PC-3 (cell line): ENCODE data around the gene CBX7. TPM values are rescaled to one million over a fixed set of nuclear protein-coding genes. Genes with fewer than 3 reads are reported as not detected.

Experiments used
- ATAC-seq: fragments of 200-7000 bp; cut with Tn5 transposase; 2 replicates; pipeline ENCODE4 v1.9.1; 2020; ENCODE audit warnings: mild to moderate bottlenecking, moderate library complexity
- BruUV-seq: library from RNA; stranded (reverse); fragments of 400-500 nt; replicated peaks from 2 replicates; lab custom pipeline; 2021; lab: Mats Ljungman, UMichigan
- CTCF ChIA-PET: fragments of 300-600 bp; sonication (Branson Sonifier 250); formaldehyde crosslinking; loops from one replicate; lab custom pipeline; 2022; ENCODE audit warnings: antibody characterized with exemption; lab: Charles Lee
- POLR2A ChIA-PET: fragments of 300-600 bp; sonication (Branson Sonifier 250); formaldehyde crosslinking; loops from one replicate; lab custom pipeline; 2022; ENCODE audit warnings: antibody characterized with exemption; ENCODE audit not compliant: unreplicated experiment; lab: Charles Lee
- DNase-seq: peaks from one replicate; pipeline ENCODE4 v3.0.0-alpha.2; 2015
- H2AFZ ChIP-seq: fragments of 300-600 bp; sonication (generic); 2 replicates; pipeline ENCODE4 v1.6.0; 2016; ENCODE audit warnings: antibody characterized with exemption, low read length
- H3F3A ChIP-seq: fragments of 300-600 bp; sonication (generic); one replicate; pipeline ENCODE4 v1.6.0; 2017; ENCODE audit warnings: antibody characterized with exemption, low read length, control low read depth, mild to moderate bottlenecking; ENCODE audit not compliant: unreplicated experiment
- H3K27ac ChIP-seq: fragments of 300-600 bp; sonication (generic); 2 replicates; pipeline ENCODE4 v1.5.1; 2016; ENCODE audit warnings: mild to moderate bottlenecking, low read length
- H3K27me3 ChIP-seq: fragments of 300-600 bp; sonication (generic); 2 replicates; pipeline ENCODE4 v1.6.1; 2016; ENCODE audit warnings: low read length, mixed read lengths
- H3K36me3 ChIP-seq: fragments of 300-600 bp; sonication (generic); 2 replicates; pipeline ENCODE4 v1.6.1; 2016; ENCODE audit warnings: low read depth, mixed run types, low read length, mixed read lengths
- H3K4me1 ChIP-seq: fragments of 300-600 bp; sonication (generic); 2 replicates; pipeline ENCODE4 v1.5.1; 2016; ENCODE audit warnings: low read length; ENCODE audit not compliant: insufficient read depth
- H3K4me2 ChIP-seq: fragments of 300-600 bp; sonication (generic); 2 replicates; pipeline ENCODE4 v1.6.0; 2016; ENCODE audit warnings: low read length
- H3K4me3 ChIP-seq: fragments of 300-600 bp; sonication (generic); 2 replicates; pipeline ENCODE4 v1.5.1; 2016; ENCODE audit warnings: mild to moderate bottlenecking, low read length, mixed read lengths
- H3K79me2 ChIP-seq: fragments of 300-600 bp; sonication (generic); 2 replicates; pipeline ENCODE4 v1.6.1; 2017; ENCODE audit warnings: low read length, mixed read lengths
- H3K9ac ChIP-seq: fragments of 300-600 bp; sonication (generic); 2 replicates; pipeline ENCODE4 v1.6.0; 2016; ENCODE audit warnings: mild to moderate bottlenecking, low read length
- H3K9me2 ChIP-seq: fragments of 300-600 bp; sonication (generic); replicated peaks from 2 replicates; pipeline ENCODE4 v1.6.1; 2016; ENCODE audit warnings: mixed run types, low read length, mixed read lengths
- H3K9me3 ChIP-seq: fragments of 300-600 bp; sonication (generic); 2 replicates; pipeline ENCODE4 v1.6.1; 2016; ENCODE audit warnings: low read length, mixed read lengths
- H4K20me1 ChIP-seq: fragments of 300-600 bp; sonication (generic); 2 replicates; pipeline ENCODE4 v1.6.1; 2016; ENCODE audit warnings: low read length, mixed read lengths
- CTCF ChIP-seq: fragments of 300-600 bp; sonication (generic); conservative IDR thresholded peaks from 2 replicates; pipeline ENCODE4 v1.5.1; 2017; ENCODE audit warnings: antibody characterized with exemption, low read depth, mild to moderate bottlenecking, low read length
- EZH2 ChIP-seq: fragments of 300-600 bp; sonication (generic); IDR thresholded peaks from one replicate; pipeline ENCODE4 v1.6.1; 2017; ENCODE audit warnings: antibody characterized with exemption, mild to moderate bottlenecking, low read length; ENCODE audit not compliant: unreplicated experiment
- EZH2phosphoT487 ChIP-seq: fragments of 300-600 bp; sonication (generic); IDR thresholded peaks from 2 replicates; pipeline ENCODE4 v1.6.1; 2018; ENCODE audit warnings: mild to moderate bottlenecking, antibody characterized with exemption, low read length, borderline replicate concordance
- intact Hi-C: fragments of 100-400 bp; cut with micrococcal nuclease; formaldehyde crosslinking; loops from 2 replicates; pipeline ENCODE4 v1.9.0; 2023
- total RNA-seq: library from RNA; depleted of rRNA; stranded (reverse); fragments of >200 nt; gene quantifications from 2 replicates; pipeline ENCODE4 v1.2.3, GENCODE V29; 2014

Gene CBX7
- total RNA-seq, 1 experiment from 2014 or later = 8.6 TPM

- Histone ChIP-seq H3K27ac (no peak overlapping the region), H4K20me1 (no peaks in the 10 kb centered on the region), H3K36me3 (no peaks in the 10 kb centered on the region), H3K4me3 (peak overlapping the region; percentile 85), H3K9ac (peak overlapping the region; percentile 73; the same call in 1 of the 2 replicates), H3K9me2 (no peaks in the 10 kb centered on the region), H3K4me2 (peak overlapping the region; percentile 98), H3F3A (no peaks in the 10 kb centered on the region), H3K4me1 (peaks cover 10% of the 10 kb centered on the region; the same call in 1 of the 2 replicates), H3K9me3 (no peaks in the 10 kb centered on the region), H3K27me3 (no peaks in the 10 kb centered on the region), H3K79me2 (no peaks in the 10 kb centered on the region), H2AFZ (peak overlapping the region; percentile 86)
- ATAC-seq (peak; percentile 39), DNase-seq (peak; percentile 17)
- CTCF ChIA-PET = no interaction called here
- BruUV-seq = no TSS peak
- POLR2A ChIA-PET = no interaction called here
- TF ChIP-seq CTCF (no peak), EZH2phosphoT487 (no peak), EZH2 (no peak)
- intact Hi-C loops = no loop called here
These were observed 8.2 kb downstream of the CBX7 start for GRCh38 chr22:39144101-39144767.

DNA sequence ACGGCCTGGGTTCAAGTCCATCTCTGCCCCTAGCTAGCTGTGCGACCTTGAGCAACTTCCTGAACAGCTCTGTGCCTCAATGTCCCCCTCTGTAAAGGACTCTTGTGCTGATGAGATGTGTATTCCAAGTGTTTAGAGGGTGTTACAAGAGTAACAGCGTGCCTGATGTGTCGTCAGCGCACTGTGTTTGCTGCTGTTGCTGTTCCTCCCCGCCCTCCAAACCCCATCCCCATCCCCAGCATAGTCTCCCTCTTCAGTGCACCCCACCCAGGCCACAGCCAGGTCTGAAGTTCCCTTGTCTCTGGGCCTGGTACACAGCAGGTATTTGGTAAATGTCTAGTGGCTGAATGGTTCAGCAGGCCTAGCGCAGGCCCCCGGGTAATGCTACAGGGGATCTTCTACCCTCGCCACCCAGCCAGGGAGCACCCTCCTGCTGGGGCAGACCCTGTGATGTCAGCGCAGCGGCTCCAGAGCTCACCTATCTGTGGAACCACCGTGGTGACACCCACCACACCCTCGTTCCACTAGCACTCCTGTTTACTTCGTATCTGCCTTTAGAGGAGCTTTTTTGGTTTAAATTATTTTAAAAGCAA lies 10.3 kb downstream of the CBX7 start:
- Histone ChIP-seq H3K4me2 (no peak overlapping the region), H3K9me3 (no peaks in the 10 kb centered on the region), H3K79me2 (no peaks in the 10 kb centered on the region), H3K27me3 (no peaks in the 10 kb centered on the region), H3K36me3 (no peaks in the 10 kb centered on the region), H3K27ac (no peak overlapping the region), H2AFZ (no peak overlapping the region), H3F3A (no peaks in the 10 kb centered on the region), H3K9ac (no peak overlapping the region), H3K9me2 (no peaks in the 10 kb centered on the region), H3K4me1 (peaks cover 10% of the 10 kb centered on the region; the same call in 1 of the 2 replicates), H3K4me3 (no peak overlapping the region), H4K20me1 (no peaks in the 10 kb centered on the region)
- no TSS peak for BruUV-seq
- DNase-seq = no peak
- TF ChIP-seq EZH2phosphoT487 (no peak), EZH2 (no peak), CTCF (no peak)
- ChIA-PET POLR2A (no interaction called here), CTCF (no interaction called here)
- no peak for ATAC-seq
- intact Hi-C loops = no loop called here

DNA sequence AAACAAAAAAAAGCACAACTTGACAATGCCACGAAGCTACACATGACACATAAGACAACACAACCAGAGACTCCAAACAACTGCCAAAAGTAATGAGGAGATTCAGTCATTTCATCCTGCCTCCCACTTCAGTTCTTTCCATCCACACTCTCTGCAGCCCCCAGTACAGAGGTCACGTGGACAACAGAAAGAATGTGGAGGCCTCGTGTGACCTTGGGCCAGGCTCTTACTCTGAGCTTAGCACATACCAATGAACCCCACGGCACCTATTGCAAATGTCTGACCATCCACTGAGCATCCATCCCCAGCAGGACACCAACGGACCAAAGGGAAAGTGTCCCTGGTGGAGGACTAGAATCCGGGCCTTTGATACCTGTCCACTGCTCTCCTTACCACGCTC lies 12.5 kb downstream of the CBX7 start:
- Histone ChIP-seq H2AFZ (no peak overlapping the region), H3K27me3 (no peaks in the 10 kb centered on the region), H3K4me1 (peaks cover 10% of the 10 kb centered on the region; the same call in 1 of the 2 replicates), H3K4me2 (no peak overlapping the region), H3K27ac (no peak overlapping the region), H4K20me1 (no peaks in the 10 kb centered on the region), H3K9ac (no peak overlapping the region), H3K36me3 (no peaks in the 10 kb centered on the region), H3K79me2 (no peaks in the 10 kb centered on the region), H3K9me2 (no peaks in the 10 kb centered on the region), H3K4me3 (no peak overlapping the region), H3K9me3 (no peaks in the 10 kb centered on the region), H3F3A (no peaks in the 10 kb centered on the region)
- ATAC-seq (no peak), DNase-seq (no peak)
- CTCF ChIA-PET = no interaction called here
- intact Hi-C loops = no loop called here
- no TSS peak for BruUV-seq
- TF ChIP-seq EZH2 (no peak), EZH2phosphoT487 (no peak), CTCF (no peak)
- POLR2A ChIA-PET = no interaction called here
